GM18520 (cell line): ENCODE measurements around the gene ARHGEF2.
"Not testable (repeated sequence)": the region's sequence is repeated elsewhere in the genome, so short reads cannot be mapped to it uniquely, and the experiment has no call there.

Experiments
- ATAC-seq: cut with Tn5 transposase; IDR thresholded peaks from one replicate; pipeline ENCODE4 v1.9.1; 2021; ENCODE audit not compliant: unreplicated experiment

ARHGEF2 gene

GRCh38 chr1:155990005-155990739, 11.8 kb upstream of the ARHGEF2 start:
- ATAC-seq, result no peak

- peak; percentile 50 for ATAC-seq
Observed at GRCh38 chr1:155989242-155990004, 11.1 kb upstream of the ARHGEF2 start.

DNA sequence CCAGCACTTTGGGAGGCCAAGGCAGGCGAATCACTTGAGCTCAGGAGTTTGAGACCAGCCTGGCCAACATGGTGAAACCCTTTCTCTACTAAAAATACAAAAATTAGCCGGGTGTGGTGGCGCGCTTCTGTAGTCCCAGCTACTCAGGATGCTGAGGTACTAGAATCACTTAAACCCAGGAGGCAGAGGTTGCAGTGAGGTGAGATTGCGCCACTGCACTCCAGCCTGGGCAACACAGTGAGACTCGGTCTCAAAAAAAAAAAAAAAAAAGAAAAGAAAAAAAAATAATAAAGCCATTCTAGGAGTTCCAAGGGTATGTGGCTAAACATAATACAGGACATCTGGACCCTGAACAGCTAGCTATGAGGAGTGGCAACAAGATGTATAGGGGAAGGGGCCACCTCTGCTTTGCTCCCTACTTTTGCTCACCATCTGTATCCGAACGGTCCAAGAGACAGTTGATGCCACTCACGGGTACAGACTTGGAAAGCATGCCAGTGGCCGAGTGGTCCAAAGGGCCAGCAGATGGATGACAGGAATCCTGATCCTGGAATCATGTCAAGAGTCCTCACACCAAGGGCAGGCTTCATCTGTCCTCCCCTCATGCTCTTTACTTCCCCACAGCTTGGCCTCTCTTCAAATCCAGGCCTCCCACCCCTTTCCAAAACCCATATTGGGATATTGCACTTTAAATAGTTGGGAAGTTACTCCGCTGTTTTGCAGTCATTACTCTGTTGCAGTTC, 6.7 kb upstream of the ARHGEF2 start:
- ATAC-seq, result not testable (repeated sequence)

- ATAC-seq, result no peak
Observed at GRCh38 chr1:155984341-155984740, 6.0 kb upstream of the ARHGEF2 start.

GRCh38 chr1:155983191-155984024, 5.1 kb upstream of the ARHGEF2 start:
- no peak for ATAC-seq

- no peak for ATAC-seq
Observed at GRCh38 chr1:155982106-155982505, 3.8 kb upstream of the ARHGEF2 start.

- no peak for ATAC-seq
Observed at GRCh38 chr1:155981266-155982088, 3.1 kb upstream of the ARHGEF2 start.

DNA sequence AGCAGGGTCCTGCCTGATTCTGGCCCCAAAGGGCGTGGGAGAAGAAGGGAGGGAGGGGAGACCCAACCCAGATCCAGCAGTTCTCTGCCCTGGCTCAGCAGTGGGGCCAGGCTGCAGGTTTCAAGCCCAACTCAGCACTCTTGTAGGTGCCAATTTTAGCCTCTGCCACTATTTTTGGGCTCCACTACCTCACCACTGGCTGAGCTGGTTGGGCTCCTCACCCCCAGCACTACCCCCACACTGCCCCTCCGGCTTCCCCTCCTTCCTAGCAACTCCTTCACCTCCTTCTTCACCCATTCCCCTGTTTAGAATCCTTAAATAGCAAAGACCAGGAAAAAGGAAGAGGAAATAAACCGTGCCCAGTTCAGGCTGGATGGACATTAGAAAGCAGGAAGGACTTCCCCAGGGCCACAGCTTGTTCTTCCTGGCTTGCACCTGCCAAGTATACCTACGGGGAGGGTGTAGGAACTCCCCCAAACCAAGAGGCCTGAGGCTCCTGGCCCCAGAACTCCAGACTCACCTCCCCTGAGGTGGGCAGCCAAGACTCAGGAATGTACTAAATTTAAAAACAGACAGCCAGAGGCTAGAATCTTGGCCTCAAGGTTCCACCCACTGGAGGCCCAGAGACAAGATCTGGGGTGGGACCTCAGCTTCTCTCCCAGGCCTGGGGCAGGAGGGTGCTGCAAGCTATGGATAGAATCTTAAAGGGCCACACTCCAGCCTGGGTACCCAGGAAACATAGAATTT, 1.4 kb upstream of the ARHGEF2 start:
- ATAC-seq, result no peak

DNA sequence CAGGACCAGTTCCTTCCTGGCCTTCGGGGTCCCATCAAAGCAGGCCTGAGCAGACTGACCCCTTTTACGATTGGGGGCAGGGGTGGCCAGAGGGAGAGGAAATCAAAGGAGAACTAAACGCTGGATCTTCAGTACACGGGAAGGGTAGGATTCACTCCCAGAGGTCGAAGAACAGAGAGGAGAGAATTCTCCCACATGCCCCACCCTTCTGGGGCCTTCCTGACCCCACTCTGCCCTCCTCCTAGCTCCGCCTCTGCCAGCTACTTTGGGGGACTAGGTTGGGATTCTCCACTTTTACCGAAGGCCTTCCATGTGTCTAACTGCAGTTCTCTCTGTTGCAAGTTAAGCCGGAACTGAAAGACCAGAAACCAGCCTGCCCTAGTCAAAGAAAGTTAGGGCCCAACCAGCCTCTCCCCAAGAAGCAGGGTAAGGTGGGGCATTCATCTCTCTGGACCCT, 654 bp upstream of the ARHGEF2 start:
- no peak for ATAC-seq

- no peak for ATAC-seq
Observed at GRCh38 chr1:155977690-155978324, 540 bp downstream of the ARHGEF2 start.

DNA sequence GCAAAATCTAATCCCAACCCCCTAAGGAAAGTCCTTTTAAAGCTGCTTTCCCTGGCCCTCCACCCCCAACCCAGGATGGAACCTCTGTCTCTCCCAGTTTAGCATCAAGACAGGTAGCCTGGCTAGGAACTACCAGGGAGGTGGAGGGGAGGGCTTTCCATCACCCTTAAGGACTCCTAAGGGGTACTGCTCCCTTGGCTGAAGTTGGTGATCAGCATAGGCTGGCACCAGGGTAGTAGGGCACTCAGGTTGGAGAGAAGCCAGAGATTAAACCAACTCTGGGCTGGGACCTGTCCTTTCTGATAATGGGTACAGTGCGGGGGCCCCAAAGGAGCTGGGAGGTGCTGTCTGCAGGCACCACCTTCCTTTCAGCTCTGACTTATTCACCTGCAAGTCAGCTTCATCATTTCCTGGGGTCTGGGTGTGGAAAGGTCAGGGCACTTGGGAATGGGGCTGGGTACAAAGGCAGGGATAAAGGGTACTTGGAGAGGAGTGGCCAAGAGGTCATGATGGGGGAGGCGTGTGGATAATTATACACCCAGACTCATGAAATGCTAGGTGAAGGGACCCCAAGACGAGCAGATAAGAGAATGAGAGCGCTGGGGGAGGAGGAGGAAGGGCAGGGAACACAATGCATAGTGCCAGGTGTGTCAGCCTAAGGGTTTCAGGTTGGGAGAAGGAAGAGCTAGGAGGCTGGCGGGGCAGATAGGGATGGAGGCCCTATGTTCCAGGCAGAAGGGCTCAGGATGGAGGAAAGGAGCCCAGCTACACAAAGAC, 1.2 kb downstream of the ARHGEF2 start:
- no peak for ATAC-seq

DNA sequence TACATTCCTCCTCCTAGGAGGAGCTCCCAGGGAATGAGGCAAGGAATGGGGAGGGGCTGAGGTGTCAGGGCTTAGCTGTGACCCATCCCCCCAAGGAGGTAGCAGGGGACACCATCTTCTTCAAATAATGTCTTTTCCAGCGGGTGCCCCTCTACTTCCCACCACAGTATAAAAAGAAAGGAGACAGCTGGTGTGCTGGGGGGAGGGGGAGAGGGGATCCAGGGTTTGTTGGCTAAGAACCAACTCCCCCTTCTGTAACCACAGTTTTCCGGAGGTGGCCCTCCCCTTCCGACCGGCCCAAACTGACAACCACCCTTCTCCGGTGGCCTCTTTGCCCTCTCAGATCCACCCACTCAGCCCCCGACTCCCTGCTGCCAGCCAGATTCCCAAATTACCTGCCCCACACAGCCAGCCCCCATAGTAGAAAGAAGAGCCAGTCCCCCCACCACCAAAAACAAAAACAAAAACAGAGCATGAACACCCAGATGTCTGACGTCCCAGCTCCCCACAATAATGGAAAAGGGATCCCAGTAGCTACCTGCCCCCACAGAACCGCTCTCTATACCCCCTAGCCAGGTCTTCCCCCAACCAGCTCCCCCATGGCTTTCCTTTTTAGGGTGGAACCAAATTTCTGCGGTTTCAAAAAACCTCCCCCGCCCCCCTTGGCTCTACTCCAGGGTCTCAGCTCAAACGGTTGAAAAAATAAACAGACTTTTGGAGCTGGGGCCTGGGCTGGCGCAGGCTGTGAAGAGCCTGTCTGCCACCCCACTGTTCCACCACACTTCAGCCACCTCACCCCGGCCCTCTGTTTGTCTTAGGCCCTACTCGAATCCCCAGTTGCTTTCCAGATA, 2.1 kb downstream of the ARHGEF2 start:
- no peak for ATAC-seq

DNA sequence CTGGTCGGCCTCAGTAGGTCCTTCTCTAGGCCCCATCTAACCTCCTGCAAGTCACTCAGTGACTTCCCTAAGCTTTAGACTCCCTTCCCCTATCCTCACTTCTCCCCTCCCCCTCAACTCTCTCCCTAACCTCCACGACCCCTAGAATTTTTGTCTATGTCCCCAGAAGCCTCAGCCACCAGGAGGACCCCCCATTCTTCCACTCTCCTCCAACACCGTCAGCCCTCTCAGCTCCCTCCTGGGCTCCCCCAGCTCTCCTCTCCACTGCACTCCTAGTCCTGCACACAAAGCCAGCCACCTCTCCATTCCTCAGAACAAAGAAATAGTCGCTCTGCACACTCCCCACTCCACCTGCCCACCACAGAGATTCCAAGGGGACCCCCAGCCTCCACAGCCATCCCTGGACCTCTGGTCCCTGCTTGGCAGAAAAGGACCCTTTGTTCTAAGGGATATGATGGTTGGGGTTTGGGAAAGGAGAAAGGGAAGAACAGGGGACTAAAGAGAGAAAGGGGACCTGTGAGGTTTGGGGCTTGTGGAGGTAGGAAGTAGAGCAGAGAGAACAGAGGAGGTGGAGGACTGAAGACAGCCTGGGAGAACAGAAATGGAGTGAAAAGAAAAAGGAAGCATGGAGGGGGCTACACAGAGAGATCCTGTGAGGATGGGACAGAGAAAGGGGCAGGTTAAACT, 2.8 kb downstream of the ARHGEF2 start:
- ATAC-seq, result no peak

DNA sequence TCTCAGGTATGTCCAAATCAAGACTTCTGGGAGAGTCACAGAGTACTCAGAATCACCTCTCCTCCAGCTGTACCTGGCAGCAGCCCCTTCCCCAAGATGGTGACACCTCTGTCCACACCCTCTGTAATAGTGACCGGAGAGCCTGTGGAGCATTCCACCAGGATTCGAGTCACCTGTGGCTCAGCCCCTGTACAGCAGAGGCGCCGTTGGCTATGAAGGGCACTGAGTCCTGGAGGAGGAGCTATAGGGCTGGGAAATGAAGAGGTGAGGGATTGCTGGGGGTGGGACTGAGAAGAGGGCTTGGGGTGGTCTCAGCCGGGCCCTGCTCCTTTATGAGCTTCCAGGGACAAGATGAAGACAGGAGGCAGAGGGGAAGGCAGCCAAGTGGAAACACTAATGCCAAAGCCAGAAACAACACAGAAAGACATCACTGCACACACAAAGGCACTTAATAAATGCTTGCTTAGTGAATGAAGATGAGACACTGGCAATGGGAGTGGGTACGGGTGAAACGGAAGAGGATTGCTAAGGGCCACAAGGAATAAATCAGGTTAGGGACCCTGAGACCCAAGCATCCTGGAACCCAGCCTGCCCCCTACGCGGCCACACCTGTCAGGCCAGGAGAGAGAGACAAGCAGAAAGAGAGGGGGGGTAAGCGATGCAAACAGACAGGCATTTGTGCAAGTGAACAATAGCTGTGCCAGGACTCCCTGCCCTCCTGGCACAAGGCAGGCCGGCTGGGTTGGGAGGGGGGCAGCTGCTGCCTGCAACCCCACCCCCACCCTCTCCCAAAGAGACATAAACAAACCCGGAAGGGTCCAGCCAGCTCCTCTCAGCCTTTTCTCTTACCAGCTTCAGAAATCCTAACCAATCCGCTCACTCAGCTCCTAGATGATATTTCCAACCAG, 3.9 kb downstream of the ARHGEF2 start:
- ATAC-seq, result no peak

- no peak for ATAC-seq
Observed at GRCh38 chr1:155973723-155974122, 4.6 kb downstream of the ARHGEF2 start.
